ENCODE measurements around the gene RASA2.

Gene RASA2, protein sequence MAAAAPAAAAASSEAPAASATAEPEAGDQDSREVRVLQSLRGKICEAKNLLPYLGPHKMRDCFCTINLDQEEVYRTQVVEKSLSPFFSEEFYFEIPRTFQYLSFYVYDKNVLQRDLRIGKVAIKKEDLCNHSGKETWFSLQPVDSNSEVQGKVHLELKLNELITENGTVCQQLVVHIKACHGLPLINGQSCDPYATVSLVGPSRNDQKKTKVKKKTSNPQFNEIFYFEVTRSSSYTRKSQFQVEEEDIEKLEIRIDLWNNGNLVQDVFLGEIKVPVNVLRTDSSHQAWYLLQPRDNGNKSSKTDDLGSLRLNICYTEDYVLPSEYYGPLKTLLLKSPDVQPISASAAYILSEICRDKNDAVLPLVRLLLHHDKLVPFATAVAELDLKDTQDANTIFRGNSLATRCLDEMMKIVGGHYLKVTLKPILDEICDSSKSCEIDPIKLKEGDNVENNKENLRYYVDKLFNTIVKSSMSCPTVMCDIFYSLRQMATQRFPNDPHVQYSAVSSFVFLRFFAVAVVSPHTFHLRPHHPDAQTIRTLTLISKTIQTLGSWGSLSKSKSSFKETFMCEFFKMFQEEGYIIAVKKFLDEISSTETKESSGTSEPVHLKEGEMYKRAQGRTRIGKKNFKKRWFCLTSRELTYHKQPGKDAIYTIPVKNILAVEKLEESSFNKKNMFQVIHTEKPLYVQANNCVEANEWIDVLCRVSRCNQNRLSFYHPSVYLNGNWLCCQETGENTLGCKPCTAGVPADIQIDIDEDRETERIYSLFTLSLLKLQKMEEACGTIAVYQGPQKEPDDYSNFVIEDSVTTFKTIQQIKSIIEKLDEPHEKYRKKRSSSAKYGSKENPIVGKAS

GRCh38 chr3:141486746-141487520 is at the start of gene RASA2:
Gene RASA2, plus strand, starts transcription at chr3:141487027. Its CDS starts 57 bp downstream, at chr3:141487084.
- DNase-seq (ENCODE audit: low read depth in 2 of 2): peak; percentile 44 to 51

DNA sequence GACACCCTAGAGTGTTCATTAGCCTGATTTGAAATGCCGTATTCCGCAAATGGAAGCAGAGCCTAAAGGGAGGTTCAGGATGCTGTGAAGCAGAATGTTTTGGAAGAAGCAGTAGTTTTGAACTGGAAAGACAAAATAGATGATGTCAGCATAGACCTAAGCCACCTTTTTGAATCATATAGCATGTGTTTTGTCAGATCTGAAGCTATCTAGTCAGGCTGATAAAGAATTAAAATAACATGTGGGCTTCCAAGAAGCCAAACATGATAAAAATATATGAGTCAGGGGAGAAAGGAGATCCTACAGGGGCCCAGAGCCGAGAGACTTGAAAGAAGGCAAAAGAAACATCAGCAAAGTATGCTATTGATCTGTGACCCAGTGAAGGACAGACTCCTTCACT is 47.2 kb upstream of the RASA2 start:
- no peak for DNase-seq (ENCODE audit: low read depth in 2 of 2)

GRCh38 chr3:141440942-141441341 is 45.9 kb upstream of the RASA2 start:
- DNase-seq (ENCODE audit: low read depth in 2 of 2): no peak

GRCh38 chr3:141441381-141442364 is 45.2 kb upstream of the RASA2 start:
- peak; percentile 73 to 76 for DNase-seq (ENCODE audit: low read depth in 2 of 2)

GRCh38 chr3:141442446-141442845 is 44.4 kb upstream of the RASA2 start:
- no peak for DNase-seq (ENCODE audit: low read depth in 2 of 2)

DNA sequence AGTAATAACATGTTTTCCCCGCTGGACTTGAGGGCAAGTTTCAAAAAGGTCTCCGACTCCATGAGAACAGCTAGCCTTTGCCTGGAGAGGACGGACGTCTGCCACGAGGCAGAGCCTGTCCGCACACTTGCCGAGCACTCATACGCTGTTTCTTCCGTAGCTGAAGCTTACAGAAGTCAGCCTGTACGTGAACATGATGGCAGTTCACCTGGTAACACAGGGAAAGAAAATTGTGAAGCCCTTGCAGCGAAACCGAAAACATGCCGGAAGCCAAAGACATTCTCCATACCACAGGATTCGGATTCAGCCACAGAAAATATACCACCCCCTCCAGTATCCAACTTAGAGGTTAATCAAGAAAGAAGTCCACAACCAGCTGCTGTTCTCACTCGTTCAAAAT is 43.9 kb upstream of the RASA2 start:
- DNase-seq (ENCODE audit: low read depth in 2 of 2): no peak

- no peak for DNase-seq (ENCODE audit: low read depth in 2 of 2)
Measured at GRCh38 chr3:141444586-141445285, 42.1 kb upstream of the RASA2 start.

GRCh38 chr3:141445990-141446389 is 40.8 kb upstream of the RASA2 start:
- no peak for DNase-seq (ENCODE audit: low read depth in 2 of 2)

GRCh38 chr3:141446737-141447136 is 40.1 kb upstream of the RASA2 start:
- DNase-seq (ENCODE audit: low read depth in 2 of 2): no peak

GRCh38 chr3:141447383-141447782 is 39.4 kb upstream of the RASA2 start:
- no peak for DNase-seq (ENCODE audit: low read depth in 2 of 2)

DNA sequence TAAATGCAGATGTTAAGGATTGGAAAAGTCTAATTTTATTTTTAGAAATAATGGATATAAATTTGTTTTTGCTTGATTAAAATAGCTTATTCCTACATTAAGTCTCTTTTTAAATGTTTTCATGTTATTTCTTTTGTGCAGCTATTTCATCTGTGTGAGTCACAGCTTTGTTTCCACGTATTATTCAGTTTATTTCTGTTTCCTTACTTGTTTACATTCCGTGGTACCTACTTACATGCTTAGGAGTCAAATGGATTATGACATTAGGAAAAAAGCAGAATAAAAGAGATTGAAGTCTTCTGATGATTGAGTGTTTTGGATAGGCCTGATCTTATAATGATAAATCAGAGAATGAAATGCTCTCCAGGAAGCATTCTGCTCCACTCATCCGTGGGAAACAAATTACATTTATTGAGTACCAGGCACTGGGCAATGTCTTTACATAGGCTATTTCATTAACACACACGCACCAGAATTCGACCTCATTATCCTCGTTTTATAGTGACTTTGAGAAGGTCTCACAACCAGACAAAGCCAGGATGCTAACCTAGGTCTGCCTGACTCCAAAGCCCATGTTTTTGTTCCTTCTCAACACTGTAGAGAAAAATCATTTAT is 38.1 kb upstream of the RASA2 start:
- no peak for DNase-seq (ENCODE audit: low read depth in 2 of 2)

DNA sequence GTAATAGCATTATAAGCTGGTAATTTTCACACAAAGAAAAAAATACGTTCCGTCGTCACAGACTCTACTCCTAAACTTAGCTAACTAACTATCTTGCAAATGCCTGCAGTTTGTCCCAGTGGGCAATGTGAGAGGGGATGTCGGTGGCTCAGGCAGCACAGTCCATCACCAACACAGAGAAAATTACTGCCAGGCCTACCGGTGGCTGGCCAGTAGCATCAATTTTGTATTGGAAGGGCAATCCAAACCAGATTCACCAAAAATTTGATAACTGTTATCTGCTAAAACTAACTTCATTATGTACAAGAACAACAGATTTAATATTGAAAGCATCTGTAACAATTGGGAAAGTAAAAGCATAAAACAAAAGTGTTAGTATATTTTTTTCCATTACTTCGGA is 37.4 kb upstream of the RASA2 start:
- DNase-seq (ENCODE audit: low read depth in 2 of 2): no peak

GRCh38 chr3:141450727-141451375 is 36.0 kb upstream of the RASA2 start:
- DNase-seq (ENCODE audit: low read depth in 2 of 2): no peak

DNA sequence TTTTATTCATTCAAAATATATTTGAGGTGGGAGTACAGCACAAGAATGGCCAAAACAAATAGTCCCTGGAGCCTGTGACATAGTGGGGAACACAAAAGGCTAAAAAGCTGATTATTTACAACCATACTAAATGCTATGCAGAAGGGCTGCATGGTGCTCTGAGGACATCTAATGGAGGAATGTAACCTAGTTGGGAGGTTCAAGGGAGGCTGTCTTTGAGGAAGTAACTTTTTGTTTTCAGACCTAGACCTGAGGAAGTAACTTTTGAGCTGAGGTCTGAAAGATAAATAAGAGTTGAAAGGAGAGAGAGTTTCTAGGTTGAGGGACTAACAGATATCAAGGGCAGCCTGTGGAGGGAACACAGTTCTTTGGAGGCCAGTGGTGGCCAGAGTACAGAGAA is 34.8 kb upstream of the RASA2 start:
- DNase-seq (ENCODE audit: low read depth in 2 of 2): no peak

- DNase-seq (ENCODE audit: low read depth in 2 of 2): no peak
Measured at GRCh38 chr3:141452773-141453172, 34.1 kb upstream of the RASA2 start.

GRCh38 chr3:141454054-141454453 is 32.8 kb upstream of the RASA2 start:
- DNase-seq (ENCODE audit: low read depth in 2 of 2): no peak

DNA sequence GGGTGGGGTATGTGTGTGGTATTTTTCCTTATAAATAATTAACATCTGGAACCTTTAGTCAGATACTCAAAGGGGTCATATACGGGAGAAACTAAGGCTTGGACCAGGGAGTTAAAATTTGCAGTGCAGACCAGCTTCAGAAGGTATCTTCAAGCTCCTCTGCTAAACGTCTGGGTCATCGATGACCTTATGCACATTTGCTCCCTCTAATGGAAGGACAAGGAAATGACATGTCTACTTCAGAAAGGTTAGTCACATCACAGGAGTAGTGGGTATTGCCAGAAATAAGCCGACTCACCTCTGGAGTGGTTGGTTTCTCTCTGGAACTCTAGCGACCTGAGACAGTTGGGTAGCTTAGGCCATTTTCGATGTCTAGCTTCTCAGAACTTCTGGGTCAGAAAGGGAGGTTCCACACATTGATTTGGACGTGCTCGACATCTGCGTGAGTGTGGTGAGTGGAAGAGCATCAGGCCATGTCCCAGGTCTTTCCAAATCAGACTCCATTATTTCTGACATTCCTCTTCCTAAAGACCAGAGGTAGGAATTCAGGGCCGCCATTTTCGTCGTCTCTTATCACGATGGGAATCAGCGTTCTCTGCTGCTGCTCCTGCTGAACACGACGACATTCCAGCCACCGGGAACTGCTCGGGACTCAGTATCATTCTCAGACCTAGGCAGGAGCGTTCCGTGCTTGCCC is 31.8 kb upstream of the RASA2 start:
- DNase-seq (ENCODE audit: low read depth in 2 of 2): peak; percentile 19 to 24

GRCh38 chr3:141455603-141456300 is 31.1 kb upstream of the RASA2 start:
- DNase-seq (ENCODE audit: low read depth in 2 of 2): no peak

All from stimulated activated CD4-positive, alpha-beta T cell treated with anti-CD3 and anti-CD28 coated beads, Interleukin-15, amount 100 ng/mL, for 48 hours (primary cell).